PC-3 (cell line): ENCODE measurements around the gene TCF3. TPM values are rescaled to one million over a fixed set of nuclear protein-coding genes. Genes with fewer than 3 reads are reported as not detected.

Experiments used
- ATAC-seq: fragments of 200-7000 bp; cut with Tn5 transposase; 2 replicates; pipeline ENCODE4 v1.9.1; 2020; ENCODE audit warnings: mild to moderate bottlenecking, moderate library complexity
- BruUV-seq: library from RNA; stranded (reverse); fragments of 400-500 nt; replicated peaks from 2 replicates; lab custom pipeline; 2021; lab: Mats Ljungman, UMichigan
- CTCF ChIA-PET: fragments of 300-600 bp; sonication (Branson Sonifier 250); formaldehyde crosslinking; loops from one replicate; lab custom pipeline; 2022; ENCODE audit warnings: antibody characterized with exemption; lab: Charles Lee
- POLR2A ChIA-PET: fragments of 300-600 bp; sonication (Branson Sonifier 250); formaldehyde crosslinking; loops from one replicate; lab custom pipeline; 2022; ENCODE audit warnings: antibody characterized with exemption; ENCODE audit not compliant: unreplicated experiment; lab: Charles Lee
- DNase-seq: peaks from one replicate; pipeline ENCODE4 v3.0.0-alpha.2; 2015
- H2AFZ ChIP-seq: fragments of 300-600 bp; sonication (generic); 2 replicates; pipeline ENCODE4 v1.6.0; 2016; ENCODE audit warnings: antibody characterized with exemption, low read length
- H3F3A ChIP-seq: fragments of 300-600 bp; sonication (generic); one replicate; pipeline ENCODE4 v1.6.0; 2017; ENCODE audit warnings: antibody characterized with exemption, low read length, control low read depth, mild to moderate bottlenecking; ENCODE audit not compliant: unreplicated experiment
- H3K27ac ChIP-seq: fragments of 300-600 bp; sonication (generic); 2 replicates; pipeline ENCODE4 v1.5.1; 2016; ENCODE audit warnings: mild to moderate bottlenecking, low read length
- H3K27me3 ChIP-seq: fragments of 300-600 bp; sonication (generic); 2 replicates; pipeline ENCODE4 v1.6.1; 2016; ENCODE audit warnings: low read length, mixed read lengths
- H3K36me3 ChIP-seq: fragments of 300-600 bp; sonication (generic); 2 replicates; pipeline ENCODE4 v1.6.1; 2016; ENCODE audit warnings: low read depth, mixed run types, low read length, mixed read lengths
- H3K4me1 ChIP-seq: fragments of 300-600 bp; sonication (generic); 2 replicates; pipeline ENCODE4 v1.5.1; 2016; ENCODE audit warnings: low read length; ENCODE audit not compliant: insufficient read depth
- H3K4me2 ChIP-seq: fragments of 300-600 bp; sonication (generic); 2 replicates; pipeline ENCODE4 v1.6.0; 2016; ENCODE audit warnings: low read length
- H3K4me3 ChIP-seq: fragments of 300-600 bp; sonication (generic); 2 replicates; pipeline ENCODE4 v1.5.1; 2016; ENCODE audit warnings: mild to moderate bottlenecking, low read length, mixed read lengths
- H3K79me2 ChIP-seq: fragments of 300-600 bp; sonication (generic); 2 replicates; pipeline ENCODE4 v1.6.1; 2017; ENCODE audit warnings: low read length, mixed read lengths
- H3K9ac ChIP-seq: fragments of 300-600 bp; sonication (generic); 2 replicates; pipeline ENCODE4 v1.6.0; 2016; ENCODE audit warnings: mild to moderate bottlenecking, low read length
- H3K9me2 ChIP-seq: fragments of 300-600 bp; sonication (generic); replicated peaks from 2 replicates; pipeline ENCODE4 v1.6.1; 2016; ENCODE audit warnings: mixed run types, low read length, mixed read lengths
- H3K9me3 ChIP-seq: fragments of 300-600 bp; sonication (generic); 2 replicates; pipeline ENCODE4 v1.6.1; 2016; ENCODE audit warnings: low read length, mixed read lengths
- H4K20me1 ChIP-seq: fragments of 300-600 bp; sonication (generic); 2 replicates; pipeline ENCODE4 v1.6.1; 2016; ENCODE audit warnings: low read length, mixed read lengths
- CTCF ChIP-seq: fragments of 300-600 bp; sonication (generic); conservative IDR thresholded peaks from 2 replicates; pipeline ENCODE4 v1.5.1; 2017; ENCODE audit warnings: antibody characterized with exemption, low read depth, mild to moderate bottlenecking, low read length
- EZH2 ChIP-seq: fragments of 300-600 bp; sonication (generic); IDR thresholded peaks from one replicate; pipeline ENCODE4 v1.6.1; 2017; ENCODE audit warnings: antibody characterized with exemption, mild to moderate bottlenecking, low read length; ENCODE audit not compliant: unreplicated experiment
- EZH2phosphoT487 ChIP-seq: fragments of 300-600 bp; sonication (generic); IDR thresholded peaks from 2 replicates; pipeline ENCODE4 v1.6.1; 2018; ENCODE audit warnings: mild to moderate bottlenecking, antibody characterized with exemption, low read length, borderline replicate concordance
- intact Hi-C: fragments of 100-400 bp; cut with micrococcal nuclease; formaldehyde crosslinking; loops from 2 replicates; pipeline ENCODE4 v1.9.0; 2023
- total RNA-seq: library from RNA; depleted of rRNA; stranded (reverse); fragments of >200 nt; gene quantifications from 2 replicates; pipeline ENCODE4 v1.2.3, GENCODE V29; 2014

Gene TCF3
- total RNA-seq, 1 experiment from 2014 or later = 147 TPM

- no peak overlapping the region for H3K4me2 ChIP-seq
- H3K36me3 ChIP-seq = no peaks in the 10 kb centered on the region
- no peaks in the 10 kb centered on the region; the same call in 1 of the 2 replicates for H3K4me1 ChIP-seq
- TF ChIP-seq CTCF (no peak), EZH2 (no peak), EZH2phosphoT487 (no peak)
- H3K79me2 ChIP-seq = peaks cover 15% of the 10 kb centered on the region
- H3K9me2 ChIP-seq = no peaks in the 10 kb centered on the region
- intact Hi-C loops = no loop called here
- ATAC-seq (no peak), DNase-seq (no peak)
- no peaks in the 10 kb centered on the region for H3K9me3 ChIP-seq
- no peaks in the 10 kb centered on the region for H3F3A ChIP-seq
- no peak overlapping the region for H3K9ac ChIP-seq
- CTCF ChIA-PET = no interaction called here
- H3K4me3 ChIP-seq = no peak overlapping the region
- no peak overlapping the region for H2AFZ ChIP-seq
- POLR2A ChIA-PET = no interaction called here
- no peak overlapping the region for H3K27ac ChIP-seq
- H4K20me1 ChIP-seq = no peaks in the 10 kb centered on the region
- H3K27me3 ChIP-seq = no peaks in the 10 kb centered on the region
- no TSS peak for BruUV-seq
Observed at GRCh38 chr19:1569997-1570396, 82.4 kb downstream of the TCF3 start.

GRCh38 chr19:1568320-1569019 lies 83.9 kb downstream of the TCF3 start, which contains the start of gene MEX3D:
Gene MEX3D, minus strand, starts transcription at chr19:1568325. Its CDS starts 267 bp downstream, at chr19:1568058.
- no TSS peak for BruUV-seq
- H3K27me3 ChIP-seq = no peaks in the 10 kb centered on the region
- H2AFZ ChIP-seq = no peak within 1 kb of the TSS; the same call in 1 of the 2 replicates
- ATAC-seq = peak; percentile 47
- DNase-seq = peak; percentile 72
- H3K27ac ChIP-seq = no peak within 1 kb of the TSS
- TF ChIP-seq EZH2phosphoT487 (no peak), EZH2 (no peak), CTCF (no peak)
- H3K4me3 ChIP-seq = peak within 1 kb of the TSS; percentile 74
- no peaks in the 10 kb centered on the region for H3F3A ChIP-seq
- POLR2A ChIA-PET = no interaction called here
- H3K9ac ChIP-seq = peak within 1 kb of the TSS; percentile 69; the same call in 1 of the 2 replicates
- intact Hi-C loops = no loop called here
- H3K4me1 ChIP-seq = no peaks in the 10 kb centered on the region; the same call in 1 of the 2 replicates
- peaks cover 22% of the 10 kb centered on the region for H3K79me2 ChIP-seq
- H3K9me3 ChIP-seq = no peaks in the 10 kb centered on the region
- H3K9me2 ChIP-seq = no peaks in the 10 kb centered on the region
- H3K36me3 ChIP-seq = no peaks in the 10 kb centered on the region
- CTCF ChIA-PET = no interaction called here
- no peaks in the 10 kb centered on the region for H4K20me1 ChIP-seq
- H3K4me2 ChIP-seq = peak within 1 kb of the TSS; percentile 92

GRCh38 chr19:1567848-1568227 lies 84.6 kb downstream of the TCF3 start:
- H3K27me3 ChIP-seq = no peaks in the 10 kb centered on the region
- H3K4me3 ChIP-seq = no peak overlapping the region
- no peaks in the 10 kb centered on the region for H3K36me3 ChIP-seq
- peaks cover 22% of the 10 kb centered on the region for H3K79me2 ChIP-seq
- no peak for TF ChIP-seq EZH2
- TF ChIP-seq CTCF = no peak
- TF ChIP-seq EZH2phosphoT487 = no peak
- H3K9me2 ChIP-seq = no peaks in the 10 kb centered on the region
- no peaks in the 10 kb centered on the region for H4K20me1 ChIP-seq
- DNase-seq (no peak), ATAC-seq (no peak; the same call in 1 of the 2 replicates)
- H2AFZ ChIP-seq = no peak overlapping the region
- ChIA-PET CTCF (no interaction called here), POLR2A (no interaction called here)
- no peaks in the 10 kb centered on the region; the same call in 1 of the 2 replicates for H3K4me1 ChIP-seq
- no peaks in the 10 kb centered on the region for H3F3A ChIP-seq
- H3K9ac ChIP-seq = no peak overlapping the region
- intact Hi-C loops = no loop called here
- H3K4me2 ChIP-seq = no peak overlapping the region
- no peak overlapping the region for H3K27ac ChIP-seq
- H3K9me3 ChIP-seq = no peaks in the 10 kb centered on the region
- BruUV-seq = no TSS peak
